PC-9 (cell line): ENCODE results near the gene ARMC12.

Experiments used
- EZH2 ChIP-seq: fragments of 200-600 bp; sonication (generic); IDR thresholded peaks from 2 replicates; pipeline ENCODE4 v1.8.0; 2017; ENCODE audit warnings: antibody characterized with exemption, low read depth
- TF ChIP-seq, protein P1 (sequence below): fragments of 200-600 bp; sonication (generic); conservative IDR thresholded peaks from 2 replicates; pipeline ENCODE4 v1.6.1; 2017; ENCODE audit warnings: mixed run types, antibody characterized with exemption, mild to moderate bottlenecking, moderate library complexity

DNA sequence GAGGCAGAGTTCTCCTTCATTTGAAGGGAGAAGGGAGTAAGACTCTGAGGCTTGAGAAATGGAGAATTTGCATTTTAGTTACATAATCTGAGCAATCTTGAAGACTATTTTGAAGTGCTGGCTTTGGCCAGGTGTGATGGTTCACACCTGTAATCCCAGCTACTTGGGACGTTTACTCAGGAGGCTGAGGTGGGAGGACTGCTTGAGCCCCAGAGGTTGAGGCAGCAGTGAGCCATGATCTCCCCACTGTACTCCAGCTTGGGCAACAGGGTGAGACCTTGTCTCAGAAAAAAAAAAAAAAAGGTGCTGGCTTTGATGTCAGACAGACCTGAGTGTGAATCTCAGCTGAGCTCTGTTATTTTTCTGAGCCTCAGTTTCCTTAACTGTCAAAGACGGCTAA lies 12.4 kb upstream of the ARMC12 start:
- TF ChIP-seq, protein P1, sequence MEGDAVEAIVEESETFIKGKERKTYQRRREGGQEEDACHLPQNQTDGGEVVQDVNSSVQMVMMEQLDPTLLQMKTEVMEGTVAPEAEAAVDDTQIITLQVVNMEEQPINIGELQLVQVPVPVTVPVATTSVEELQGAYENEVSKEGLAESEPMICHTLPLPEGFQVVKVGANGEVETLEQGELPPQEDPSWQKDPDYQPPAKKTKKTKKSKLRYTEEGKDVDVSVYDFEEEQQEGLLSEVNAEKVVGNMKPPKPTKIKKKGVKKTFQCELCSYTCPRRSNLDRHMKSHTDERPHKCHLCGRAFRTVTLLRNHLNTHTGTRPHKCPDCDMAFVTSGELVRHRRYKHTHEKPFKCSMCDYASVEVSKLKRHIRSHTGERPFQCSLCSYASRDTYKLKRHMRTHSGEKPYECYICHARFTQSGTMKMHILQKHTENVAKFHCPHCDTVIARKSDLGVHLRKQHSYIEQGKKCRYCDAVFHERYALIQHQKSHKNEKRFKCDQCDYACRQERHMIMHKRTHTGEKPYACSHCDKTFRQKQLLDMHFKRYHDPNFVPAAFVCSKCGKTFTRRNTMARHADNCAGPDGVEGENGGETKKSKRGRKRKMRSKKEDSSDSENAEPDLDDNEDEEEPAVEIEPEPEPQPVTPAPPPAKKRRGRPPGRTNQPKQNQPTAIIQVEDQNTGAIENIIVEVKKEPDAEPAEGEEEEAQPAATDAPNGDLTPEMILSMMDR = no peak
- TF ChIP-seq EZH2 = no peak
